NCI-H2196 (cell line): Measurements from ENCODE around the gene KIF1B.
"Not testable (repeated sequence)": the region's sequence is repeated elsewhere in the genome, so short reads cannot be mapped to it uniquely, and the experiment has no call there.

Experiments
- DNase-seq: peaks from one replicate; lab custom pipeline; 2025; ENCODE audit not compliant: unreplicated experiment; lab: John Stamatoyannopoulos, UW

Gene KIF1B

GRCh38 chr1:10379676-10380075, 169.3 kb downstream of the KIF1B start:
- no peak for DNase-seq

GRCh38 chr1:10380594-10381275, 170.4 kb downstream of the KIF1B start:
- no peak for DNase-seq

- no peak for DNase-seq
Observed at GRCh38 chr1:10383630-10384029, 173.3 kb downstream of the KIF1B start.

GRCh38 chr1:10384219-10384618, 173.8 kb downstream of the KIF1B start:
- DNase-seq, result no peak

- no peak for DNase-seq
Observed at GRCh38 chr1:10386761-10387676, 176.6 kb downstream of the KIF1B start.

- DNase-seq, result peak; percentile 26
Observed at GRCh38 chr1:10387677-10388386, 177.5 kb downstream of the KIF1B start.

- no peak for DNase-seq
Observed at GRCh38 chr1:10388387-10388715, 178.0 kb downstream of the KIF1B start.

GRCh38 chr1:10389271-10389973, 179.1 kb downstream of the KIF1B start:
- DNase-seq, result no peak

- no peak for DNase-seq
Observed at GRCh38 chr1:10396870-10397269, 186.5 kb downstream of the KIF1B start.

GRCh38 chr1:10398278-10398733, 187.9 kb downstream of the KIF1B start:
- no peak for DNase-seq

GRCh38 chr1:10398734-10399443, 188.5 kb downstream of the KIF1B start, which contains the start of gene PGD:
TSS of gene PGD (plus strand) at chr1:10399064. CDS start at chr1:10399118, 54 bp downstream.
- peak; percentile 98 for DNase-seq

GRCh38 chr1:10399444-10399941, 189.1 kb downstream of the KIF1B start:
- DNase-seq, result no peak

GRCh38 chr1:10400013-10400412, 189.6 kb downstream of the KIF1B start:
- no peak for DNase-seq

- no peak for DNase-seq
Observed at GRCh38 chr1:10401281-10401680, 190.9 kb downstream of the KIF1B start.

GRCh38 chr1:10402729-10403274, 192.4 kb downstream of the KIF1B start:
- DNase-seq, result no peak

- no peak for DNase-seq
Observed at GRCh38 chr1:10407201-10407600, 196.8 kb downstream of the KIF1B start.

GRCh38 chr1:10415211-10415930, 205.0 kb downstream of the KIF1B start:
- no peak for DNase-seq

- DNase-seq, result not testable (repeated sequence)
Observed at GRCh38 chr1:10415967-10416366, 205.6 kb downstream of the KIF1B start.

GRCh38 chr1:10418741-10419140, 208.4 kb downstream of the KIF1B start:
- not testable (repeated sequence) for DNase-seq
